RWPE1 (cell line): ENCODE measurements around the gene FAM83C.
A peak's percentile ranks its signal among the peaks of the same experiment; 100 is the strongest.

Experiments
- CTCF ChIA-PET: fragments of 350-600 bp; sonication (Branson Sonifier 250); formaldehyde crosslinking; extraction: SDS; loops from one replicate; lab custom pipeline; 2021; lab: Yijun Ruan, JAX
- POLR2A ChIA-PET: fragments of 400-600 bp; formaldehyde crosslinking; extraction: SDS; loops from one replicate; lab custom pipeline; 2020; ENCODE audit warnings: antibody characterized with exemption; ENCODE audit not compliant: low non-redundant PET; lab: Yijun Ruan, JAX
- DNase-seq: peaks from one replicate; pipeline ENCODE4 v3.0.0; 2012; ENCODE audit warnings: low spot score
- H3K27ac ChIP-seq: fragments of 450-650 bp; 2 replicates; pipeline ENCODE4 v1.5.1; 2017
- TF ChIP-seq, protein P1 (sequence below): fragments of 450-650 bp; conservative IDR thresholded peaks from 2 replicates; pipeline ENCODE4 v1.5.1; 2017; ENCODE audit warnings: low read depth, mild to moderate bottlenecking

FAM83C gene

DNA sequence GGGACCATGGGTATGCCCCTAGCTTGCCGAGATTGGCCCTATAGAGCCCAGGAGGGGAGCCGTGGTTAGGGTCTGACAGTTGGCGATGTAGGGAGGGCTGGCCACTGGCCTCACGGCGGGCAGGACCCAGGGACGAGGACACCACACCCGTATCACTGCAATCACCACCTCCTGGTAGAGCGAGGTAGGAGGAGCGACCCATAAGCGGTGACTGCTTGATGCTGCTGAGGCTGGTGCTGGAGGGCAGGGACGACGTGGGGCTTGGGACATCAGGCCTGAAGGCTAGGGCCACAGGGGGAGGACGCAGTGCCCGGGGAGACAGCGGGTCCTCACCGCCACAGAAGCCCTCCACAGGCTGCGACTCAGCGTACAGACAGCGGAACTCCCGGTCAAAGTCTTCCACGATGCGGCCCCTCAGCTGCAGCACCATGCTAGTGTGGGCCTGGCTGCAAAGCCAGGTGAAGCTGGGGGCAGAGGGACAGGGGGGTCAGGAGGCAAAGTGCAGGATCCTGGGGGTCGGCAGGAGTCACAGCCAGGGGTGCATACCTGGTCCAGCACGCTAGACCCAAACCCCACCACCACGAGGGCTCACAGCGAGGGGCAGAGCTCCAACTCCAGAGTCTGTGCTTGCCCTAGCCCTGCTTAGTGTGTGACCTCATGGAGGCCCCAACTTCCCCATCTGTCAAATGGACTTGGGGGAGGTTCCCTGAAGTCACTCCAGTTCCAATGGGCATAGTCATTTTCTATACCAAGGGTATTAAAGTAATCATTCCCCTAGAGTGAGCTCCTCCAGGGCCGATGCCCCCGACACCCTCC lies 4.5 kb downstream of the FAM83C start:
- DNase-seq: no peak
- ChIA-PET POLR2A (no interaction called here), CTCF (no interaction called here)

DNA sequence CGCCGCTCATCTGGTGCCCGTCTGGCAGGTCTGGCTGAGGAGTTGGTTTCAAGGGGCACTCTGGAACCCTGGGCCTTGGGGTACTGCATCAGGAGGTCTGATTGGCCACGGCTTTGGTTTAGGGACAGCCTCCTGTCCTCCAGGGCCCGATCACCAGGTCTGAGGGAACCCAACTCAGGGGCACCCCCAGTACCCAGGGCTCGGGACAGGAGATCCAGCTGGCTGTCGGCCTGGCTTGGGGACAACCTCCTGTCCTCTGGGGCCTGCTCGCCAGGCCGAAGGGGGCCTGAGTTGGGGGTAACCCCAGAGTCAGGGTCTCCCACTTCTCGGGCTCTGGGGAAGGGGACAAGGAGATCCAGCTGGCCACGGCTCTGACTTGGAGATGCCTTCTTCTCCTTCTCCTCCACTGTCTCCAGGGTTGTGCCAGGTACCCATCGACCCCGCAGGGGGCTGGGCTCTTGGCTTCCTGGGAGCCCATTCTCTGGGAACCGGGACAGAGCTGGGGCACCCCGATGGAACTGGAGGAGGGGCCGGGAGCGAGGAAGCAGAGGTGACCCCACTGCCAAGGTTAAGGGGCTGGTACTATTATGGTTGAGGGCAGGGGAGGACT lies 5.2 kb downstream of the FAM83C start:
- ChIA-PET POLR2A (no interaction called here), CTCF (interaction anchor here (0.6 to 0.9 kb wide), 2 partner anchors 17 to 52 kb away, joined by 3 to 5 read pairs; no protein-coding TSS in a partner anchor)
- TF ChIP-seq, protein P1, sequence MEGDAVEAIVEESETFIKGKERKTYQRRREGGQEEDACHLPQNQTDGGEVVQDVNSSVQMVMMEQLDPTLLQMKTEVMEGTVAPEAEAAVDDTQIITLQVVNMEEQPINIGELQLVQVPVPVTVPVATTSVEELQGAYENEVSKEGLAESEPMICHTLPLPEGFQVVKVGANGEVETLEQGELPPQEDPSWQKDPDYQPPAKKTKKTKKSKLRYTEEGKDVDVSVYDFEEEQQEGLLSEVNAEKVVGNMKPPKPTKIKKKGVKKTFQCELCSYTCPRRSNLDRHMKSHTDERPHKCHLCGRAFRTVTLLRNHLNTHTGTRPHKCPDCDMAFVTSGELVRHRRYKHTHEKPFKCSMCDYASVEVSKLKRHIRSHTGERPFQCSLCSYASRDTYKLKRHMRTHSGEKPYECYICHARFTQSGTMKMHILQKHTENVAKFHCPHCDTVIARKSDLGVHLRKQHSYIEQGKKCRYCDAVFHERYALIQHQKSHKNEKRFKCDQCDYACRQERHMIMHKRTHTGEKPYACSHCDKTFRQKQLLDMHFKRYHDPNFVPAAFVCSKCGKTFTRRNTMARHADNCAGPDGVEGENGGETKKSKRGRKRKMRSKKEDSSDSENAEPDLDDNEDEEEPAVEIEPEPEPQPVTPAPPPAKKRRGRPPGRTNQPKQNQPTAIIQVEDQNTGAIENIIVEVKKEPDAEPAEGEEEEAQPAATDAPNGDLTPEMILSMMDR: no peak
- DNase-seq: no peak
- H3K27ac ChIP-seq: peak overlapping the region; percentile 11; the same call in 1 of the 2 replicates

More for the DNA sequence above, 4.5 kb downstream of the FAM83C start:
- no peak overlapping the region for H3K27ac ChIP-seq
- TF ChIP-seq, protein P1: no peak

DNA sequence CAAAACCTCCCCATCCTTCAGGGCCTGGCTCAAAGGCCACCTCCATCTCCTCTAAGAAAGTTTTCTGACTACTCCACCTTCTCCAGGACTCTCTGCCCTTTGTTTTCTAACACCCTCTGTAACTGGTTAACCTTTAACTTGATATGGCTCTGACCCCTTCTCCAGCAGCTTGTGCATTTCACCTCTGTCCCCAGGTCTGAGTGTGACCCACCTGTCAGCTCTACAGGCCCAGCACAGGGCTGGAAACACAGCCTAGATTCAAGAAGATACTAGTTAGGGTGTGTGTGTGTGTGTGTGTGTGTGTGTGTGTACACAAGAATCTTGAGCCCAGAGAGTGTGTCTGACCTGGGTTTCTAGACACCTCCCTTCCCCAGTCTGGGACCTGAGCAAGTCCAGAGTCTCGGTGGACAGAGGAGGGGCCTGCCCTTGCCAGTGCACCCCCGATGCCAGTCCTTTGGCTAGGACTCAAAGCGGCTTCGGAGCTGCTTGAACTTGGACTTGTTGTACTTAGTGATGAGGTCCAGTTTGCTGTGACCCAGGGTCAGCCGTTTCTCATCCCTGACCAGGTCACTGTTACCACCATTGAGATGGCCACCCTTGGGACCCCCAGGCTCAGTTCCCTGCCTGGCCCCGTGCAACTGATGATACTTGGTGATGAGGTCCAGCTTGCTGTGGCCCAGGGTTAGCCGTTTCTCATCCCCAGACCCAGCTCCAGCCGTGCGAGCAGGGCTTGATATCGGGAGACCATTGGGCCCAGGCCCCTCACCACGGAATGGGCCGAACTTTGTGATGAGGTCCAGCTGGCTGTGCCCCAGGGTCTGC lies 5.9 kb downstream of the FAM83C start:
- peak overlapping the region; percentile 11 for H3K27ac ChIP-seq
- CTCF ChIA-PET: interaction anchor here (0.5 to 0.9 kb wide), 6 partner anchors 17 to 652 kb away, joined by 3 to 5 read pairs (median 3); no protein-coding TSS in a partner anchor
- POLR2A ChIA-PET: interaction anchor here (0.6 kb wide), 1 partner anchor 13 kb away, joined by 3 read pairs; no protein-coding TSS in a partner anchor
- no peak for DNase-seq
- TF ChIP-seq, protein P1: no peak

DNA sequence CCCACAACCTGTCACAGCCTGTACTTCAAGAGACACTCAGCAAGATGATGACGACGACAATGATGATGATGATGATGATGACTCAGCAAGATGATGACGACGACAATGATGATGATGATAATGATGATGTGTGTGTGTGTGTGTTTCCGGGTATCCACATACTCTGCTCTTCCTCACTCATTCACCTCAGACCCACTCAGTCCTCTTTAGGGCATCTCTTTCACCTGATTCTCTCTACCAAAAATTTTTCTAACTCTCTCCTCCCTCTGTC lies 6.5 kb downstream of the FAM83C start:
- no peak for DNase-seq
- CTCF ChIA-PET: interaction anchor here (0.5 to 0.6 kb wide), 3 partner anchors 79 to 156 kb away, joined by 3 to 4 read pairs (median 3); no protein-coding TSS in a partner anchor
- POLR2A ChIA-PET: interaction anchor here (0.6 kb wide), 1 partner anchor 13 kb away, joined by 3 read pairs; no protein-coding TSS in a partner anchor
- TF ChIP-seq, protein P1: no peak
- H3K27ac ChIP-seq: peak overlapping the region; percentile 84; the same call in 1 of the 2 replicates

DNA sequence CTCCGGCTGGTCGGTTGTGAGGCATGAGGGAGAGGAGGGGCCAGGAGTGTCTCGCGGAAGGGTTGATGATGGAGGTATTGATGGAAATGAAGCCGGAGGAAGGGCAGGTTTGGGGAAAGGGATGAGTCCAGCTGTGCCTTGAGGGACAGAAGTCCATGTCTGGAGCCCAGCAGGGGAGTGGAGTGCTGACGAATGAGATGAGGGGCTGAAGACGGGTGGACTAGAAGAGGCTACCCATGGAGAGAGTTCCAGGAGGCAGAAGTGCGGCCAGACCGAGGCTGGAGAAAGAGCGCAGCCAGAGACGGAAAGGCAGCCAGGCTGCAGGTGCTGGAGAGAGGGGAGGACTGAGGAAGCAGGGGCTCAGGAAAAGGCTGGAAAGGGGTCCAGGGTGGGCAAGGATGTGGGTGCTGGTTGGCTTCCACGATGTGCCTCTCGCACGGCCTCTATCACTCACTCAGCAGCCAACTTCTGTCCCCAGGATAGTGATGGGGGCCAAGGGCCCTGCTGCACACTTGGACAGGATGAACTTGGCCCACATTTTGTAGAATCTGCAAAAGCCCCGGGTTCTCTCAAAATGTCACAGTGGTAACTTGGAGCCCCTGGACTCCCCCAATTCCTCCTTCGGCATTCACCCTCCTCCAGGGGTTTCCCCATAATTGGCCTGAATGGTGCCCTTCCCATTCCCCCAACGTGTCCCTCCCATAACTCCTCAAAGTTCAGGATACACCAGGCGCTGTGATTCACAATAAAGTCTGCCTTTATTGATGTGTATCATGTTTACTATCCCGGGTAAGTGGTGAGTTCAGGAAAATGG lies 7.0 kb downstream of the FAM83C start:
- CTCF ChIA-PET: interaction anchor here (0.5 to 1.6 kb wide), 7 partner anchors 10 to 162 kb away, joined by 3 to 6 read pairs (median 3); no protein-coding TSS in a partner anchor

More for the DNA sequence above, 7.0 kb downstream of the FAM83C start:
- POLR2A ChIA-PET: interaction anchor here (0.6 to 1.0 kb wide), 5 partner anchors 14 to 170 kb away, joined by 3 to 5 read pairs (median 3); no protein-coding TSS in a partner anchor
- DNase-seq: no peak
- TF ChIP-seq, protein P1: no peak
- H3K27ac ChIP-seq: peak overlapping the region; percentile 84
